ENCODE data around the gene ILK.

The ILK gene
- 52.4 to 98.2 (median 66.2) reads per million in 9 experiments for total RNA-seq

GRCh38 chr11:6603287-6604080 is at the start of gene ILK, which contains the start of gene RRP8:
ILK (plus strand) TSS chr11:6603774; CDS start chr11:6604272, 498 bp downstream.
RRP8 (minus strand) TSS chr11:6603616; CDS start chr11:6603502, 114 bp downstream.
- DNase-seq (peak; percentile 78 to 83 (median 81)), ATAC-seq (replicated peaks) (peak; percentile 82)
- H3K4me3 Mint-ChIP-seq = no peak within 1 kb of the TSS
- H3K9me3 Mint-ChIP-seq = no peaks in the 10 kb centered on the region
- peaks cover 35 to 38% of the 10 kb centered on the region in 2 donors for H3K4me1 Mint-ChIP-seq (ENCODE audit: low read depth in 2 of 2)
- H3K27ac Mint-ChIP-seq = no peak within 1 kb of the TSS
- H3K36me3 Mint-ChIP-seq (ENCODE audit: insufficient read depth) = peaks cover 18% of the 10 kb centered on the region
- no peaks in the 10 kb centered on the region for H3K27me3 Mint-ChIP-seq

GRCh38 chr11:6554828-6555706 is 48.5 kb upstream of the ILK start:
- Mint-ChIP-seq H3K27ac (peak overlapping the region in 1 of 2 donors; percentile 56), H3K4me1 (ENCODE audit: low read depth in 2 of 2) (no peaks in the 10 kb centered on the region), H3K36me3 (ENCODE audit: insufficient read depth) (peaks cover 2% of the 10 kb centered on the region), H3K9me3 (no peaks in the 10 kb centered on the region), H3K4me3 (no peak overlapping the region), H3K27me3 (no peaks in the 10 kb centered on the region)
- ATAC-seq (replicated peaks) = no peak
- no peak for DNase-seq

- Mint-ChIP-seq H3K27me3 (no peaks in the 10 kb centered on the region), H3K4me3 (no peak overlapping the region), H3K27ac (no peak overlapping the region), H3K9me3 (no peaks in the 10 kb centered on the region), H3K4me1 (ENCODE audit: low read depth in 2 of 2) (no peaks in the 10 kb centered on the region), H3K36me3 (ENCODE audit: insufficient read depth) (peaks cover 2% of the 10 kb centered on the region)
- DNase-seq (no peak), ATAC-seq (replicated peaks) (no peak)
Measured at GRCh38 chr11:6556139-6556949, 47.2 kb upstream of the ILK start.

GRCh38 chr11:6557063-6557462 is 46.5 kb upstream of the ILK start:
- Mint-ChIP-seq H3K4me1 (ENCODE audit: low read depth in 2 of 2) (no peaks in the 10 kb centered on the region), H3K36me3 (ENCODE audit: insufficient read depth) (peaks cover 2% of the 10 kb centered on the region), H3K4me3 (no peak overlapping the region), H3K27me3 (no peaks in the 10 kb centered on the region), H3K9me3 (no peaks in the 10 kb centered on the region), H3K27ac (no peak overlapping the region)
- DNase-seq (no peak), ATAC-seq (replicated peaks) (no peak)

DNA sequence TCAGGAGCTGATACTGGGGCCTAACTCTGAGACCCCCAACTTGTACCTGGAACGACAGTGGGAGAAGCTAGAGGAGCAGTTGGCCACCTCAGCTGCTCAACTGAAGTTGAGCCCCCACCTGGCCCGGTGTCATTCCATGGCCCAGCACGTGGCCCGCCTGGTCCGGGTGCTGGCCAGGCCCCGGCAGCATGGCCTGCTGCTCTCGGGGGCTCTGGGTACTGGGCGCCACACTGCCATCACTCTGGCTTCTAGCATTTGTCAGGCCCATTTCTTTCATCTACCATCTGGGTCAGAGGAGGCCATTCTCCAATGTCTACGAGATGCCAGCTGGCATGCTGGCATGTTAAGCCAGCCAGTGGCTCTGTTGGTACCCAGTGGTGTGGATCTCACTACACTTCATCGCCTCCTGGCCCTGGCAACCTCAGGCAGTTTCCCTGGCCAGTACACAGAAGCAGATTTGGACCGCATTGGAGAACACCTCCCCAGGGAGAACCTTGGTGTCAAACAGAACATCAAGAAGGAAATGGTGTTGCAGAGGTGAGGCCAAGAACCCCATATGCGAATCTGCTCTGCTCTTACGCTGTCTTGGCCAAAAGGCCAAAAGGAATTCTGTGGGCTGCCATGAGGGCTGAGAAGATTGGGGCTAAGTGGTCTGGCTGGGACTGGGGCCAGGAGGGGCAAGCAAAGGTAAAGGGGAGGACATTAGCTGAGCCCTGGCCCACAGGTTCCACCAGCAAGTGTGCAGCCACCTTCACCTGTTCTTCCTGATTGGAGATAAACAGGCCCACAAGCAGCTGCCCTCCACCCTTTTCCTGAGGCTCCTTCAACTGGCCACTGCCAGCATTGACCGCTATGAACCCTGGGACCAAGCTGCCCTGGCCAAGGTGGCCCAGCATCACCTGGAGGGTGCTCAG is 45.6 kb upstream of the ILK start:
- Mint-ChIP-seq H3K36me3 (ENCODE audit: insufficient read depth) (peaks cover 2% of the 10 kb centered on the region), H3K4me1 (ENCODE audit: low read depth in 2 of 2) (no peaks in the 10 kb centered on the region), H3K4me3 (no peak overlapping the region), H3K27me3 (no peaks in the 10 kb centered on the region), H3K27ac (no peak overlapping the region), H3K9me3 (no peaks in the 10 kb centered on the region)
- DNase-seq (no peak), ATAC-seq (replicated peaks) (no peak)

DNA sequence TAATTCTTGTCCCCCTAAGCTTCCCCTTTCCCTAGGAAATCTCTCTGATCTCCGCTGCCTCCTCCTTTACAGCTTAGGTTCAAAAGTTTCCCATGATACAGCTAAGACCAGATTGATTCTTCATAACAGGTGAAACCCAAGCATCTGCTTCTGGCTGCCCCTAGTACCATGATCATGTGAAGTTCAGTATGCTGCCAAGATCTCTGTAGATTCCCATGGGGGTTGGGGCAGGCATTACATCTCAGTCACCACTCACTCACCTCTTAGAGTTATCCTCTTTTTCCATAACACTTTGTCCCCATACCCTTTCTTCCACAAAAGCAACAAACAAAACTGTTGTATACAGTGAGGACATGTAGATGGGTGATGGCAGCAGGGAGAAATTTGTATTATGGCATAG is 44.2 kb upstream of the ILK start:
- no peak for DNase-seq
- Mint-ChIP-seq H3K36me3 (ENCODE audit: insufficient read depth) (peaks cover 2% of the 10 kb centered on the region), H3K4me1 (ENCODE audit: low read depth in 2 of 2) (no peaks in the 10 kb centered on the region), H3K27me3 (no peaks in the 10 kb centered on the region), H3K4me3 (no peak overlapping the region), H3K9me3 (no peaks in the 10 kb centered on the region), H3K27ac (no peak overlapping the region)
- no peak for ATAC-seq (replicated peaks)

DNA sequence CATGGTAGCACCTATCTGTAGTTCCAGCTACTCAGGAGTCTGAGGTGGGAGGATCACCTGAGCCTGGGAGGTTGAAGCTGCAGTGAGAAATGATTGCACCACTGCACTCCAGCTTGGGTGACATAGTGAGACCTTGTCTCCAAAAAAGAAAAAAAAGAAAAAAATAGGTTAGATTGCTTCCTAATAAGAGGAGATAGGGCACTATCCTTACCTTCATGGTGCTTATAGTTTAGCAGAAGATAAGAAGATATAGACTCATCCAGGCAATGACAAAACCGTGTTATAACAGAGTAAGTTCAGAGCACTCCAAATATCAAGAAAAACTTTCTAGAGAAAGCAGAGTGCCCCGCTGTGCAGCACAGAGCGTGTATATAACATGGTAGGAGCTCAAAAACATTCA is 42.3 kb upstream of the ILK start:
- Mint-ChIP-seq H3K27me3 (no peaks in the 10 kb centered on the region), H3K4me3 (no peak overlapping the region), H3K4me1 (ENCODE audit: low read depth in 2 of 2) (no peaks in the 10 kb centered on the region), H3K36me3 (ENCODE audit: insufficient read depth) (peaks cover under 1% of the 10 kb centered on the region), H3K9me3 (no peaks in the 10 kb centered on the region), H3K27ac (peak overlapping the region in 1 of 2 donors; percentile 3)
- no peak for DNase-seq
- no peak for ATAC-seq (replicated peaks)

DNA sequence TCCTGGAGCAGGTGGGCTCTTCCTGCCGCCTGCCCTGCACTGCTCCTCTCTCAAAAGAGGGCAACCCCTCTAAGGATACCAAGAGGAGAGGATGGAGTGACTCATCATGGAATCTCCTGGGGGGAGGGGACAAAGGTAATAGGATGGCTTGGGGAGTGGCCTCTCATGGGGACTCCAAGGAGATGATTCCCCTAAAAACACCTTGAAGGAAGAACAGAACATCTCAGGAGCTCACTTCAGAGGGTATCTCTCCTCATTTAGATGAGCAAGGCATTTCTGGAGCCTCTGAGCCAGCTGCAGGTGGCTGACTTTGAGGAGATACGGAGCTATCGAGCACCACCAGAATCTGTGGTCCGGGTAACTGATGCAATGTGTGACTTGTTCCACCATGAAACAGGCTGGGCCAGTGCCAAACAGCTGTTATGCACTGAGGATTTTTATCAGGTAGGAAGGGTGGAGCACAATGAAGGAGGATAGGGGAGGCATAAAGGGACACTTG is 40.4 kb upstream of the ILK start:
- no peak for ATAC-seq (replicated peaks)
- no peaks in the 10 kb centered on the region for H3K9me3 Mint-ChIP-seq

DNA sequence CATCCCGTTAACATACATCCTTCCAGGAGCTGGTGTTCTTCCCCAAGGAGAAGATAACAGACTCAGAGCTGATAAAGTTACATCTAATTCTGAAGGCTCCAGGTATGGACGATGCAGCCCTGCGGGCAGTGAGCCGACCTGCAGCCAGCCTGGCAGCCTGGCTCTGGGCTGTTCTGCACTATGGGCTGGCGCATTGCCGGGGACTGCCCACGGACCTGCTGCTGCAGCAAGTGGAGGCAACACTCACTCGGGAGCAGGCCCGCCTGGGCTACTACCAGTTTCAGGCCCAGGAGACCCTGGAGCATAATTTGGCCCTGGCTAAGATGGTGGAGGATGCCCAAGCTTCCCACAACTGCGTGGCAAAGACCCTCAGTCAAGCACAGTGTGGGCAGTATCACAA is 39.9 kb upstream of the ILK start:
- no peaks in the 10 kb centered on the region for H3K27me3 Mint-ChIP-seq
- ATAC-seq (replicated peaks) = no peak
- H3K36me3 Mint-ChIP-seq (ENCODE audit: insufficient read depth) = peaks cover under 1% of the 10 kb centered on the region
- no peak overlapping the region for H3K4me3 Mint-ChIP-seq
- peaks cover 0 to 2% of the 10 kb centered on the region in 2 donors for H3K4me1 Mint-ChIP-seq (ENCODE audit: low read depth in 2 of 2)
- DNase-seq = no peak
- H3K9me3 Mint-ChIP-seq = no peaks in the 10 kb centered on the region
- no peak overlapping the region for H3K27ac Mint-ChIP-seq

More for the DNA sequence above, 40.4 kb upstream of the ILK start:
- H3K4me3 Mint-ChIP-seq = no peak overlapping the region
- no peak for DNase-seq
- H3K27me3 Mint-ChIP-seq = no peaks in the 10 kb centered on the region
- no peak overlapping the region for H3K27ac Mint-ChIP-seq
- no peaks in the 10 kb centered on the region for H3K36me3 Mint-ChIP-seq (ENCODE audit: insufficient read depth)
- H3K4me1 Mint-ChIP-seq (ENCODE audit: low read depth in 2 of 2) = no peaks in the 10 kb centered on the region

GRCh38 chr11:6565325-6565724 is 38.2 kb upstream of the ILK start:
- Mint-ChIP-seq H3K9me3 (no peaks in the 10 kb centered on the region), H3K4me3 (no peak overlapping the region), H3K27ac (no peak overlapping the region), H3K4me1 (ENCODE audit: low read depth in 2 of 2) (peaks cover 0 to 5% of the 10 kb centered on the region in 2 donors), H3K36me3 (ENCODE audit: insufficient read depth) (peaks cover 3% of the 10 kb centered on the region), H3K27me3 (no peaks in the 10 kb centered on the region)
- ATAC-seq (replicated peaks) (no peak), DNase-seq (no peak)

- Mint-ChIP-seq H3K27me3 (no peaks in the 10 kb centered on the region), H3K9me3 (no peaks in the 10 kb centered on the region), H3K27ac (peak overlapping the region in 1 of 2 donors; percentile 25), H3K36me3 (ENCODE audit: insufficient read depth) (peaks cover 3% of the 10 kb centered on the region), H3K4me3 (no peak overlapping the region), H3K4me1 (ENCODE audit: low read depth in 2 of 2) (peaks cover 0 to 5% of the 10 kb centered on the region in 2 donors)
- DNase-seq (no peak), ATAC-seq (replicated peaks) (no peak)
Measured at GRCh38 chr11:6565988-6566703, 37.4 kb upstream of the ILK start.
